Retinal pigment epithelial cell (primary cell): ENCODE results near the gene ADNP.

Experiments used
- DNase-seq: peaks from one replicate; pipeline ENCODE4 v3.0.0-alpha.2; 2010; ENCODE audit warnings: low read depth
- H3K4me3 ChIP-seq: 2 replicates; pipeline ENCODE4 v1.5.1; 2011; ENCODE audit warnings: mild to moderate bottlenecking, low read length, control low read depth, moderate library complexity
- CTCF ChIP-seq: conservative IDR thresholded peaks from 2 replicates; pipeline ENCODE4 v1.5.1; 2011; ENCODE audit warnings: low read depth, low read length, control low read depth, inconsistent platforms

Gene ADNP

GRCh38 chr20:50921803-50922501 is 9.3 kb downstream of the ADNP start:
- no peak overlapping the region for H3K4me3 ChIP-seq
- DNase-seq: no peak
- no peak for TF ChIP-seq CTCF

- no peak overlapping the region for H3K4me3 ChIP-seq
- DNase-seq: no peak
- no peak for TF ChIP-seq CTCF
Observed at GRCh38 chr20:50920997-50921396, 10.2 kb downstream of the ADNP start.

GRCh38 chr20:50919567-50919966 is 11.7 kb downstream of the ADNP start:
- H3K4me3 ChIP-seq: no peak overlapping the region
- DNase-seq: peak; percentile 48
- TF ChIP-seq CTCF: no peak

- no peak for DNase-seq
- TF ChIP-seq CTCF: no peak
- H3K4me3 ChIP-seq: no peak overlapping the region
Observed at GRCh38 chr20:50918403-50918802, 12.8 kb downstream of the ADNP start.

- no peak for DNase-seq
- H3K4me3 ChIP-seq: no peak overlapping the region
- TF ChIP-seq CTCF: no peak
Observed at GRCh38 chr20:50916934-50917333, 14.3 kb downstream of the ADNP start.

- peak; percentile 68 for DNase-seq
- H3K4me3 ChIP-seq: no peak overlapping the region
- TF ChIP-seq CTCF: no peak
Observed at GRCh38 chr20:50916257-50916656, 15.0 kb downstream of the ADNP start.

- no peak for TF ChIP-seq CTCF
- H3K4me3 ChIP-seq: no peak overlapping the region
- DNase-seq: no peak
Observed at GRCh38 chr20:50915424-50915823, 15.8 kb downstream of the ADNP start.
